ENCODE measurements around the gene SLC10A3. TPM values are rescaled to one million over a fixed set of nuclear protein-coding genes. Genes with fewer than 3 reads are reported as not detected.
A peak's percentile ranks its signal among the peaks of the same experiment; 100 is the strongest.

SLC10A3 gene
- total and polyA plus RNA-seq, 2 of the 13 experiments (the other 11 are each of a cell fraction or from before 2014, with no cell fraction given): 10.1 to 11.5 TPM

- TF ChIP-seq, protein P1, sequence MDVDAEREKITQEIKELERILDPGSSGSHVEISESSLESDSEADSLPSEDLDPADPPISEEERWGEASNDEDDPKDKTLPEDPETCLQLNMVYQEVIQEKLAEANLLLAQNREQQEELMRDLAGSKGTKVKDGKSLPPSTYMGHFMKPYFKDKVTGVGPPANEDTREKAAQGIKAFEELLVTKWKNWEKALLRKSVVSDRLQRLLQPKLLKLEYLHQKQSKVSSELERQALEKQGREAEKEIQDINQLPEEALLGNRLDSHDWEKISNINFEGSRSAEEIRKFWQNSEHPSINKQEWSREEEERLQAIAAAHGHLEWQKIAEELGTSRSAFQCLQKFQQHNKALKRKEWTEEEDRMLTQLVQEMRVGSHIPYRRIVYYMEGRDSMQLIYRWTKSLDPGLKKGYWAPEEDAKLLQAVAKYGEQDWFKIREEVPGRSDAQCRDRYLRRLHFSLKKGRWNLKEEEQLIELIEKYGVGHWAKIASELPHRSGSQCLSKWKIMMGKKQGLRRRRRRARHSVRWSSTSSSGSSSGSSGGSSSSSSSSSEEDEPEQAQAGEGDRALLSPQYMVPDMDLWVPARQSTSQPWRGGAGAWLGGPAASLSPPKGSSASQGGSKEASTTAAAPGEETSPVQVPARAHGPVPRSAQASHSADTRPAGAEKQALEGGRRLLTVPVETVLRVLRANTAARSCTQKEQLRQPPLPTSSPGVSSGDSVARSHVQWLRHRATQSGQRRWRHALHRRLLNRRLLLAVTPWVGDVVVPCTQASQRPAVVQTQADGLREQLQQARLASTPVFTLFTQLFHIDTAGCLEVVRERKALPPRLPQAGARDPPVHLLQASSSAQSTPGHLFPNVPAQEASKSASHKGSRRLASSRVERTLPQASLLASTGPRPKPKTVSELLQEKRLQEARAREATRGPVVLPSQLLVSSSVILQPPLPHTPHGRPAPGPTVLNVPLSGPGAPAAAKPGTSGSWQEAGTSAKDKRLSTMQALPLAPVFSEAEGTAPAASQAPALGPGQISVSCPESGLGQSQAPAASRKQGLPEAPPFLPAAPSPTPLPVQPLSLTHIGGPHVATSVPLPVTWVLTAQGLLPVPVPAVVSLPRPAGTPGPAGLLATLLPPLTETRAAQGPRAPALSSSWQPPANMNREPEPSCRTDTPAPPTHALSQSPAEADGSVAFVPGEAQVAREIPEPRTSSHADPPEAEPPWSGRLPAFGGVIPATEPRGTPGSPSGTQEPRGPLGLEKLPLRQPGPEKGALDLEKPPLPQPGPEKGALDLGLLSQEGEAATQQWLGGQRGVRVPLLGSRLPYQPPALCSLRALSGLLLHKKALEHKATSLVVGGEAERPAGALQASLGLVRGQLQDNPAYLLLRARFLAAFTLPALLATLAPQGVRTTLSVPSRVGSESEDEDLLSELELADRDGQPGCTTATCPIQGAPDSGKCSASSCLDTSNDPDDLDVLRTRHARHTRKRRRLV (CRISPR knock-in tag; IDR thresholded peaks at IDR 0.05): no peak
- TF ChIP-seq ZFP36L1 (CRISPR knock-in tag; IDR thresholded peaks at IDR 0.05) (0 out of 2 replicates have a peak, but pooled peaks have one; percentile 33), MBNL3 (CRISPR knock-in tag; conservative IDR thresholded peaks at IDR 0.05) (no peak), MAZ (IDR thresholded peaks at IDR 0.05; ENCODE audit: borderline replicate concordance, low read depth, low read length) (no peak), MAZ (CRISPR knock-in tag; IDR thresholded peaks at IDR 0.05; ENCODE audit: low read depth) (no peak), ZBTB1 (CRISPR knock-in tag; IDR thresholded peaks at IDR 0.05; ENCODE audit: borderline replicate concordance) (no peak), CHD2 (IDR thresholded peaks at IDR 0.05; ENCODE audit: low read depth, low read length) (no peak), FIP1L1 (IDR thresholded peaks at IDR 0.05; ENCODE audit: borderline replicate concordance, insufficient read depth, low read depth, low read length) (peak; percentile 75; the same call in 1 of the 2 replicates), SATB2 (CRISPR knock-in tag; IDR thresholded peaks at IDR 0.05) (no peak), CBX1 (IDR thresholded peaks at IDR 0.05; ENCODE audit: low read depth) (no peak), RERE (CRISPR knock-in tag; IDR thresholded peaks at IDR 0.05; ENCODE audit: low read depth) (no peak)
- TF ChIP-seq, protein P2, sequence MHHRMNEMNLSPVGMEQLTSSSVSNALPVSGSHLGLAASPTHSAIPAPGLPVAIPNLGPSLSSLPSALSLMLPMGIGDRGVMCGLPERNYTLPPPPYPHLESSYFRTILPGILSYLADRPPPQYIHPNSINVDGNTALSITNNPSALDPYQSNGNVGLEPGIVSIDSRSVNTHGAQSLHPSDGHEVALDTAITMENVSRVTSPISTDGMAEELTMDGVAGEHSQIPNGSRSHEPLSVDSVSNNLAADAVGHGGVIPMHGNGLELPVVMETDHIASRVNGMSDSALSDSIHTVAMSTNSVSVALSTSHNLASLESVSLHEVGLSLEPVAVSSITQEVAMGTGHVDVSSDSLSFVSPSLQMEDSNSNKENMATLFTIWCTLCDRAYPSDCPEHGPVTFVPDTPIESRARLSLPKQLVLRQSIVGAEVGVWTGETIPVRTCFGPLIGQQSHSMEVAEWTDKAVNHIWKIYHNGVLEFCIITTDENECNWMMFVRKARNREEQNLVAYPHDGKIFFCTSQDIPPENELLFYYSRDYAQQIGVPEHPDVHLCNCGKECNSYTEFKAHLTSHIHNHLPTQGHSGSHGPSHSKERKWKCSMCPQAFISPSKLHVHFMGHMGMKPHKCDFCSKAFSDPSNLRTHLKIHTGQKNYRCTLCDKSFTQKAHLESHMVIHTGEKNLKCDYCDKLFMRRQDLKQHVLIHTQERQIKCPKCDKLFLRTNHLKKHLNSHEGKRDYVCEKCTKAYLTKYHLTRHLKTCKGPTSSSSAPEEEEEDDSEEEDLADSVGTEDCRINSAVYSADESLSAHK (CRISPR knock-in tag; IDR thresholded peaks at IDR 0.05; ENCODE audit: borderline replicate concordance): no peak
- TF ChIP-seq, protein P3, sequence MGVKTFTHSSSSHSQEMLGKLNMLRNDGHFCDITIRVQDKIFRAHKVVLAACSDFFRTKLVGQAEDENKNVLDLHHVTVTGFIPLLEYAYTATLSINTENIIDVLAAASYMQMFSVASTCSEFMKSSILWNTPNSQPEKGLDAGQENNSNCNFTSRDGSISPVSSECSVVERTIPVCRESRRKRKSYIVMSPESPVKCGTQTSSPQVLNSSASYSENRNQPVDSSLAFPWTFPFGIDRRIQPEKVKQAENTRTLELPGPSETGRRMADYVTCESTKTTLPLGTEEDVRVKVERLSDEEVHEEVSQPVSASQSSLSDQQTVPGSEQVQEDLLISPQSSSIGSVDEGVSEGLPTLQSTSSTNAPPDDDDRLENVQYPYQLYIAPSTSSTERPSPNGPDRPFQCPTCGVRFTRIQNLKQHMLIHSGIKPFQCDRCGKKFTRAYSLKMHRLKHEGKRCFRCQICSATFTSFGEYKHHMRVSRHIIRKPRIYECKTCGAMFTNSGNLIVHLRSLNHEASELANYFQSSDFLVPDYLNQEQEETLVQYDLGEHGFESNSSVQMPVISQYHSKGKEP (CRISPR knock-in tag; IDR thresholded peaks at IDR 0.05): no peak
Observed at GRCh38 chrX:154478728-154479622, 11.5 kb downstream of the SLC10A3 start, which contains the start of gene LAGE3 (continued).

Measured in HepG2 (cell line).